Trophoblast cell (in vitro differentiated cells and primary cell): ENCODE measurements around the gene RBM19.

Experiments used
- DNase-seq, 2 donors: peaks; one replicate each; pipeline ENCODE4 v3.0.0-alpha.2; 2016
- H2AFZ ChIP-seq: 2 replicates; pipeline ENCODE4 v1.6.1; 2013; ENCODE audit warnings: low read length, moderate library complexity, mild to moderate bottlenecking; ENCODE audit not compliant: insufficient read depth, poor library complexity
- H2AK5ac ChIP-seq: 2 replicates; pipeline ENCODE4 v1.6.1; 2013; ENCODE audit warnings: mild to moderate bottlenecking, low read length
- H2BK120ac ChIP-seq: 2 replicates; pipeline ENCODE4 v1.6.1; 2013; ENCODE audit warnings: low read length, mild to moderate bottlenecking, moderate library complexity; ENCODE audit not compliant: insufficient read depth, poor library complexity
- H2BK12ac ChIP-seq: 2 replicates; pipeline ENCODE4 v1.6.1; 2013; ENCODE audit warnings: mild to moderate bottlenecking, low read length, moderate library complexity
- H2BK5ac ChIP-seq: 2 replicates; pipeline ENCODE4 v1.6.1; 2013; ENCODE audit warnings: low read length, low read depth, moderate library complexity, mild to moderate bottlenecking; ENCODE audit not compliant: poor library complexity
- H3K14ac ChIP-seq: 2 replicates; pipeline ENCODE4 v1.6.1; 2013; ENCODE audit warnings: mild to moderate bottlenecking, low read length
- H3K18ac ChIP-seq: 2 replicates; pipeline ENCODE4 v1.6.1; 2013; ENCODE audit warnings: mild to moderate bottlenecking, low read length
- H3K23ac ChIP-seq: 2 replicates; pipeline ENCODE4 v1.6.1; 2013; ENCODE audit warnings: low read length
- H3K27ac ChIP-seq: 2 replicates; pipeline ENCODE4 v1.5.1; 2013; ENCODE audit warnings: low read depth, mild to moderate bottlenecking, inconsistent platforms, low read length, moderate library complexity
- H3K27me3 ChIP-seq: 2 replicates; pipeline ENCODE4 v1.6.1; 2013; ENCODE audit warnings: inconsistent platforms, mild to moderate bottlenecking, low read length, moderate library complexity; ENCODE audit not compliant: insufficient read depth
- H3K36me3 ChIP-seq, 2 experiments: 1 replicate in 1 of 2; 2 replicates in 1 of 2; pipeline ENCODE4 v1.6.1; 2013; ENCODE audit warnings: low read length in 2 of 2, mild to moderate bottlenecking in 2 of 2, moderate library complexity in 1 of 2; ENCODE audit not compliant: insufficient read depth in 2 of 2, control insufficient read depth in 1 of 2
- H3K4ac ChIP-seq: 2 replicates; pipeline ENCODE4 v1.6.1; 2013; ENCODE audit warnings: low read depth, mild to moderate bottlenecking, low read length, moderate library complexity
- H3K4me1 ChIP-seq, 2 experiments: 1 replicate in 1 of 2; 2 replicates in 1 of 2; pipeline ENCODE4 v1.6.1; 2013; ENCODE audit warnings: low read length in 2 of 2, mild to moderate bottlenecking in 2 of 2, moderate library complexity in 1 of 2; ENCODE audit not compliant: insufficient read depth in 2 of 2, control insufficient read depth in 1 of 2
- H3K4me2 ChIP-seq: 2 replicates; pipeline ENCODE4 v1.6.1; 2013; ENCODE audit warnings: inconsistent platforms, mild to moderate bottlenecking, low read length, moderate library complexity
- H3K4me3 ChIP-seq: 2 replicates; pipeline ENCODE4 v1.5.1; 2013; ENCODE audit warnings: mild to moderate bottlenecking, low read depth, low read length, inconsistent platforms
- H3K79me1 ChIP-seq: one replicate; pipeline ENCODE4 v1.6.1; 2013; ENCODE audit warnings: low read length
- H3K79me2 ChIP-seq: 2 replicates; pipeline ENCODE4 v1.6.1; 2013; ENCODE audit warnings: low read length, mild to moderate bottlenecking; ENCODE audit not compliant: control insufficient read depth, insufficient read depth, poor library complexity
- H3K9ac ChIP-seq: 2 replicates; pipeline ENCODE4 v1.6.1; 2013; ENCODE audit warnings: mild to moderate bottlenecking, low read length
- H3K9me3 ChIP-seq: 2 replicates; pipeline ENCODE4 v1.6.1; 2013; ENCODE audit warnings: low read depth, mild to moderate bottlenecking, control low read depth, inconsistent platforms, low read length; ENCODE audit not compliant: insufficient read depth
- H4K12ac ChIP-seq: 2 replicates; pipeline ENCODE4 v1.6.1; 2013; ENCODE audit warnings: low read depth, mild to moderate bottlenecking, low read length, moderate library complexity
- H4K8ac ChIP-seq: 2 replicates; pipeline ENCODE4 v1.6.1; 2013; ENCODE audit warnings: low read depth, mild to moderate bottlenecking, low read length, moderate library complexity
- H4K91ac ChIP-seq: one replicate; pipeline ENCODE4 v1.6.1; 2013; ENCODE audit warnings: low read depth, mild to moderate bottlenecking, low read length, moderate library complexity
- WGBS: extraction: QIAGEN DNeasy Blood & Tissue Kit; methylation state at CpG from one replicate; pipeline ENCODE4 v1.1.7; 2013; ENCODE audit warnings: missing lambda C conversion rate; ENCODE audit not compliant: insufficient read length, insufficient coverage; ENCODE audit errors: extremely low coverage; 5-methylcytosine and 5-hydroxymethylcytosine counted together

RBM19 gene

GRCh38 chr12:113932381-113933196 is 33.5 kb downstream of the RBM19 start:
- no peak overlapping the region for H2BK5ac ChIP-seq
- H3K23ac ChIP-seq: no peak overlapping the region
- H4K8ac ChIP-seq: no peak overlapping the region
- no CpG with 5 or more reads among the region's 14 CpGs for WGBS
- H2BK120ac ChIP-seq: no peak overlapping the region
- H4K12ac ChIP-seq: no peak overlapping the region
- no peak overlapping the region for H3K27ac ChIP-seq
- no peak overlapping the region for H3K4me3 ChIP-seq
- H2BK12ac ChIP-seq: no peak overlapping the region
- no peak overlapping the region for H3K14ac ChIP-seq
- H3K9ac ChIP-seq: no peak overlapping the region
- H2AK5ac ChIP-seq: no peak overlapping the region
- peaks cover 4% of the 10 kb centered on the region for H3K9me3 ChIP-seq
- no peak overlapping the region for H3K18ac ChIP-seq
- H3K79me1 ChIP-seq: no peaks in the 10 kb centered on the region
- no peak overlapping the region for H2AFZ ChIP-seq
- no peaks in the 10 kb centered on the region for H3K4me1 ChIP-seq
- H3K27me3 ChIP-seq: no peaks in the 10 kb centered on the region
- H3K4me2 ChIP-seq: no peak overlapping the region
- H4K91ac ChIP-seq: no peak overlapping the region
- no peak overlapping the region for H3K4ac ChIP-seq
- DNase-seq: no peak
- H3K36me3 ChIP-seq: peaks cover 11 to 29% of the 10 kb centered on the region in 2 experiments
- H3K79me2 ChIP-seq: no peaks in the 10 kb centered on the region

GRCh38 chr12:113931517-113931916 is 34.6 kb downstream of the RBM19 start:
- H3K4ac ChIP-seq: no peak overlapping the region
- H2AK5ac ChIP-seq: no peak overlapping the region
- H3K4me3 ChIP-seq: no peak overlapping the region
- no peak overlapping the region for H4K12ac ChIP-seq
- DNase-seq: no peak
- H4K8ac ChIP-seq: no peak overlapping the region
- WGBS: no CpG with 5 or more reads among the region's 6 CpGs
- H3K18ac ChIP-seq: no peak overlapping the region
- no peak overlapping the region for H3K27ac ChIP-seq
- no peaks in the 10 kb centered on the region for H3K79me2 ChIP-seq
- H3K27me3 ChIP-seq: no peaks in the 10 kb centered on the region
- no peak overlapping the region for H3K23ac ChIP-seq
- H4K91ac ChIP-seq: no peak overlapping the region
- H2AFZ ChIP-seq: no peak overlapping the region
- H2BK120ac ChIP-seq: no peak overlapping the region
- H3K36me3 ChIP-seq: peaks cover 10 to 28% of the 10 kb centered on the region in 2 experiments
- H3K14ac ChIP-seq: no peak overlapping the region
- no peak overlapping the region for H2BK5ac ChIP-seq
- H3K9ac ChIP-seq: no peak overlapping the region
- H2BK12ac ChIP-seq: no peak overlapping the region
- H3K9me3 ChIP-seq: peaks cover 4% of the 10 kb centered on the region
- no peak overlapping the region for H3K4me2 ChIP-seq
- no peaks in the 10 kb centered on the region for H3K79me1 ChIP-seq
- H3K4me1 ChIP-seq: no peaks in the 10 kb centered on the region

- no peak overlapping the region for H4K12ac ChIP-seq
- peaks cover 12 to 31% of the 10 kb centered on the region in 2 experiments for H3K36me3 ChIP-seq
- H3K23ac ChIP-seq: no peak overlapping the region
- H3K4me1 ChIP-seq: no peaks in the 10 kb centered on the region
- H2BK120ac ChIP-seq: no peak overlapping the region
- H2BK5ac ChIP-seq: no peak overlapping the region
- H3K4me3 ChIP-seq: no peak overlapping the region
- H3K9me3 ChIP-seq: peaks cover 6% of the 10 kb centered on the region
- no peak overlapping the region for H2BK12ac ChIP-seq
- no peak overlapping the region for H3K14ac ChIP-seq
- H3K4me2 ChIP-seq: no peak overlapping the region
- H3K27ac ChIP-seq: no peak overlapping the region
- H3K9ac ChIP-seq: no peak overlapping the region
- no peak overlapping the region for H4K8ac ChIP-seq
- no peaks in the 10 kb centered on the region for H3K27me3 ChIP-seq
- H4K91ac ChIP-seq: no peak overlapping the region
- H3K79me2 ChIP-seq: no peaks in the 10 kb centered on the region
- no peak for DNase-seq
- H3K4ac ChIP-seq: no peak overlapping the region
- no peak overlapping the region for H3K18ac ChIP-seq
- no peak overlapping the region for H2AK5ac ChIP-seq
- H3K79me1 ChIP-seq: no peaks in the 10 kb centered on the region
- no peak overlapping the region for H2AFZ ChIP-seq
- WGBS: no CpG with 5 or more reads among the region's 4 CpGs
These were observed 35.9 kb downstream of the RBM19 start for GRCh38 chr12:113930249-113930648.

- Histone ChIP-seq H3K36me3 (peaks cover 12 to 31% of the 10 kb centered on the region in 2 experiments), H3K79me2 (no peaks in the 10 kb centered on the region), H3K79me1 (no peaks in the 10 kb centered on the region), H4K12ac (no peak overlapping the region), H3K4ac (no peak overlapping the region), H3K18ac (no peak overlapping the region), H2BK12ac (no peak overlapping the region), H2AK5ac (no peak overlapping the region), H3K14ac (no peak overlapping the region), H3K9me3 (peaks cover 6% of the 10 kb centered on the region), H3K9ac (no peak overlapping the region), H2BK5ac (no peak overlapping the region), H4K91ac (no peak overlapping the region), H2AFZ (no peak overlapping the region), H3K4me2 (no peak overlapping the region), H3K23ac (no peak overlapping the region), H3K27me3 (no peaks in the 10 kb centered on the region), H3K27ac (no peak overlapping the region), H3K4me3 (no peak overlapping the region), H3K4me1 (no peaks in the 10 kb centered on the region), H2BK120ac (no peak overlapping the region), H4K8ac (no peak overlapping the region)
- no CpG with 5 or more reads among the region's 5 CpGs for WGBS
- no peak for DNase-seq
These were observed 36.7 kb downstream of the RBM19 start for GRCh38 chr12:113929312-113929989.
